NCI-H1417 treated with DMSO at 0.1 percent for 48 hours (cell line): ENCODE measurements around the gene CCNO.

Experiments used
- DNase-seq: peaks from one replicate; lab custom pipeline; 2025; lab: John Stamatoyannopoulos, UW

CCNO gene, protein sequence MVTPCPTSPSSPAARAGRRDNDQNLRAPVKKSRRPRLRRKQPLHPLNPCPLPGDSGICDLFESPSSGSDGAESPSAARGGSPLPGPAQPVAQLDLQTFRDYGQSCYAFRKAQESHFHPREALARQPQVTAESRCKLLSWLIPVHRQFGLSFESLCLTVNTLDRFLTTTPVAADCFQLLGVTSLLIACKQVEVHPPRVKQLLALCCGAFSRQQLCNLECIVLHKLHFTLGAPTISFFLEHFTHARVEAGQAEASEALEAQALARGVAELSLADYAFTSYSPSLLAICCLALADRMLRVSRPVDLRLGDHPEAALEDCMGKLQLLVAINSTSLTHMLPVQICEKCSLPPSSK

DNA sequence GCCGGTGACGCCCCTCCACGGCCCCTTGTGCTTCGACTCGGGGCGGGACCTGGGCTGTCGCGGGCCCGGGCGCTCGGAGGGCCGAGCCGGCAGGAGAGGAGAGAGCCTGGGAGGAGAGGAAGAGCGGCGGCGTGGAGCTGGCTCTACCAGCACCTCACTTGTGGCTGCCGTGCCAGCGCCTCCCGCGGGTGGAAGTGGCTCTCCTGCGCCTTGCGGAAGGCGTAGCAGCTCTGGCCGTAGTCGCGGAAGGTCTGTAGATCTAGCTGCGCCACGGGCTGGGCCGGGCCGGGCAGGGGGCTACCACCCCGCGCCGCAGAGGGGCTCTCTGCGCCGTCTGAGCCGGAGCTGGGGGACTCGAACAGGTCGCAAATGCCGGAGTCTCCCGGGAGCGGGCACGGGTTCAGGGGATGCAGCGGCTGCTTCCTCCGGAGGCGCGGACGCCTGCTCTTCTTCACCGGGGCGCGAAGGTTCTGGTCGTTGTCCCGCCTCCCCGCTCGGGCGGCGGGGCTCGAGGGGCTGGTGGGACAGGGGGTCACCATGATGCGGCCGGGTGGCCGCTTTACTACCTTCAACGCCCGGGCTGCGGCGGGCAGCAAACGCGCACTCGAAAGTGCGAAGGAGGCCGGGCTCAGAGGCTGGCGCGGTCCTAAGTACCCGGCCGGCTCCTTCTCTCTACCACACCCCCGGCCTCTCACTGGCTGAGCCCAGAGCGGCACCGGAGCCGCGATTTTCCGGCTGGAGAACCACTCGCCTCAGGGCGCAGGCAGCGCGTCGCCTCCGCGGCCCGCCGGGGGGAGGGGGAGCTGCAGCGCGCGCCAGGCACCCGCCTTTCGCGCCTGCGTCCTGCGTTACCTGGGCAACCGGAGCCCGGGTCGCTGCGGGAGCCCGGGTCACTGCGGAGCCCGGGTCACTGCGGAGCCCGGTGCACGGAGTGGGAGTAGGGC is at the start of gene CCNO:
Gene CCNO, minus strand, starts transcription at position 624 of the 944 bp plus-strand sequence. Its CDS starts 85 bp downstream, at position 539.
- peak; percentile 35 for DNase-seq

DNA sequence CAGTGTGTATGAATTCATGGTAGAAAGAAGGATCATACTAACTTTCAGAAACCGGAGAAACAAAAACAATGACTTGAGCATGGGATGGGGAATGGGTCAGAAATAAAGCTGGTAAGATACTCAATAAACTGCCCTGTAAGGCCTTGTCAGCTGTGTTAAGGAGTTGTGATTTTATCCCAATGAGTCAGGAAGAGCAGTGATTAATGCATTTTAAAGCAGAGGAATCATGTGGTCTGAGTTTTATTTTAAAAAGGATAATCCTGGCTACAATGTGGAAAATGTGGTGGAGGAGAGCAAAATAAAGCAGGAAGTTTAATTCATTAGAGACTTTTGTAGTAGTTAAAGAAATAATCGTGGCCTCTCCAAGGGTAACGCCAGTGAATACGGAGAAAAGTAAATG is 45.4 kb upstream of the CCNO start:
- no peak for DNase-seq

DNA sequence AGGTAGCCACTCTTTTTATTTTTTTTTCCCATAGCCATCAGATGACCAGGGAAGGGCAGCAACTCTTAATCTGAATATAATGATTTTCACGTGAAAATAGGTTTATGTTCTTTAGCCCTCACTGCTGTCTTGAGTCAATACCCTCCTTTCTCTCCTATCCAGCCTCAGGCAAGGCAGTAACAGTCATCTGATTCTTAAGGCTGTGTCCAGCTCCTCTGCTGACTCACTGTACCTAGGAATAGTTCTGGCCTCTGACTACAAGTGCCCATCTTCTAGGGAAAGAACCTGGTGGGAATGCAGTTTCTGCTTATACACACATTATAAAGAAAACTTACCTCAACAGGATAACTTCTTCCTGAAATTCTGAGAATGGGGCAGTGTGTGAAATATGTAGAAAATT is 43.4 kb upstream of the CCNO start:
- no peak for DNase-seq

DNA sequence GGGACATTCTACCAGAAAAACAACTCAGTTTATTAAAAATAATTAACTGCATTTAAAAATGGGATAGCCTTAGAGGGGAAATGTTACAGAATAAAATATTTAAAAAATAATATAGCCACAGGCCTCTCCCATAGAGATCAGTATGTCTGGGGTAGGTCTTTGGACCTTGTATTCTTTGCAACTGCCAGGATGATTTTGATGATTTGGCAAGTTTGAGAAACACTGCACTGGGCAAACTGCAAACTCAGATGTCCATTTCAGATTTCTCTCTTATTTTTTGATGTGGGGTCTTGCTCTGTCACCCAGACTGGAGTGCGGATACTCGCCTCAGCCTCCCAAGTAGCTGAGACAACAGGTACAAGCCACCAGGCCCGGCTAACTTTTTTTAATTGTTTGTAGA is 24.9 kb upstream of the CCNO start:
- DNase-seq: no peak

DNA sequence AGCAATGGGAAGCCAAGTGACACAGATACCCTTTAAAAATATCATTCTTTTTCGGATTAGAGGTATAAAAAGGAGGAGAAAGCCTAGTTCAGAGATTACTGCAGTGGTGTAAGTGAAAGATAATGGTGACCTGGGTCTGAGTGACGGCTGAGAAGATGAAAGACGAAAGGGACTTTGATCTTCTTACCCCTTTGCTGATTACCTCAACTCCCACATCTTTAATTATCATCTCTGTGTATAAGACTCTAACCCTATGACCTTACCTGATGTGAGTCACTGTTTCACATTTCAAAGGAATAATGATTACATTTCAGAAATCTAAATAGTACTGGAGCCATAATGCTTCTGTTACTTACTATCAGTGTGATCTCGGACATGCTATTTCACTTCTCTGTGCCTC is 21.4 kb upstream of the CCNO start:
- no peak for DNase-seq

DNA sequence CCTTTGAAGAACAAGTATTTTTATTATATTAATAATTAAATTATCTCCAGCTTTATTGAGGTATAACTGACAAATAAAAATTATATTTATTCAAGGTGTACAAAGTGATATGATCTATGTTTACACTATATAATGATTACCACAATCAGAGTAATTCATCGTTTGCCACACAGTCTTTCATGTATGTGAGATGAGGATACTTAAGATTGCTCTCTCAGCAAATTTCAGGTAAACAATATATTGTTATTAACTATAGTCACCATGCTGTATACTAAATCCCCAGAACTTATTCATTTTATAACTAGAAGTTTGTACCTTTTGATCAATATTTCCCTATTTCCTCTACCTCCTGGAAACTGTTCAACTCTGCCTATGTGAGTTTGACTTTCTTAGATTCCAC is 16.7 kb upstream of the CCNO start:
- no peak for DNase-seq

DNA sequence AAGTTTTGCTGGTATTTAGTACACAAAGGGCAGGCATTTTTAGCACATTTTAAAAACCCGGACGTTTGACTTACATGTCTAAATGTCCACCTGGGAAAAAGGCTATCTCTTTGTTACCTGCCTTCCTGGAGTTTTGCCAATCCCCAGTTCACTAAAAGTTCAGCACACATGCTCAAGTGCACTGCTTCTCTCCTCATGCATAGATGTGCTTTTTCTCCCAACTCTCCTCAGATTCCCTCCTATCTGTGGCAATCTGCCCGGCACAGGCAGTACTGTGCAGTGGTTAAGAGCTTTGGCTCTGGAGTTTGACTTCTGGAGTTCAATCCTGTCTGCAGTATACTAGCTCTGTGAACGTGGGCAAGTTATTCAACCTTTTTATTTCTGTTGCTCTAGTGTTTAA is 8.3 kb upstream of the CCNO start:
- no peak for DNase-seq

DNA sequence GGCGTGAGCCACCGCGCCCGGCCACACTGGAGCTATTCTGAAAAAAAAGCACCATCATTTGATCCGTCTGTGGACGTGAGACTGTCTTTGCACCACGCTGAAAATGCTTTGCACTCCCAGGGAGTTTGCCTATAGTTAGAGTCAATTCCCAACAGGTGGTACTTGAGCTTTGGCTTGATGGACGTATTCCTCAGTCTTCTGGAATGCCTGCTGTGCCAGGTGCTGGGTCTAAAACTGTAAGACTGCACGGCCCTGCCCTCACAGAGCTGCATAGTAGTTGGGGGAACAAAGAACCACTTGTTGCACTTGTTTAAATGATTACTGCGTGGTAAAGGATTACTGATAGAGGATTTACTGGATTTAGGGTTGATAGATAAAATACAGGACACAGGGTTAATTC is 3.4 kb upstream of the CCNO start:
- no peak for DNase-seq

DNA sequence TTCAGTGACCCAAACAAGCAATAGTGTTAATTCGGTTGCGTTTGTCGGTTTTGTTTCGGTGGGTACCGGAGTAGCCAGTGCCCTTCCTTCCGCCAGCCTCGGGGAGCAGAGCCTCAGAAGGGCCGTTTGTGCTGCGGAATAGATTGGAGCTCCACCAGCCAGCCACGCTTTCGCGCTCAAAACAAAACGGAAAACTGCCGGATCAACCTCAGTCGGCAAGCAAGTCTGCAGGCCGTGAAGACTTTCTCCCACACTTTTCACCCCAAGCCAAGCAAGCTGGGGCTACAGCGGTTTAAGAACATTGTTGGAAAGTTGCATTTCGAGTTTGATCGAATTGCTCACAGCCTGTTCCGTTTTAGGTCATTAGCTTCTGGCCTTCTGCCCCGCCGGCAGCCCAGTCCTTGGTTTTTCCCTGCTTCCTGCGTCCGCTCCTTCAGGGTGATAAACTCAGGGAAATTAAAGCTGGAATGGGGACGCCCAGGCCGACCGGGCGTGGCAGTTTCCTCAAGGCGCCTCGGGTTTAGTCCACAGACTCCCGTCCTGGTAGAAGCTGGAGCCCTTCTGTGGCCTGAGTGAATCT is 803 bp upstream of the CCNO start:
- no peak for DNase-seq

DNA sequence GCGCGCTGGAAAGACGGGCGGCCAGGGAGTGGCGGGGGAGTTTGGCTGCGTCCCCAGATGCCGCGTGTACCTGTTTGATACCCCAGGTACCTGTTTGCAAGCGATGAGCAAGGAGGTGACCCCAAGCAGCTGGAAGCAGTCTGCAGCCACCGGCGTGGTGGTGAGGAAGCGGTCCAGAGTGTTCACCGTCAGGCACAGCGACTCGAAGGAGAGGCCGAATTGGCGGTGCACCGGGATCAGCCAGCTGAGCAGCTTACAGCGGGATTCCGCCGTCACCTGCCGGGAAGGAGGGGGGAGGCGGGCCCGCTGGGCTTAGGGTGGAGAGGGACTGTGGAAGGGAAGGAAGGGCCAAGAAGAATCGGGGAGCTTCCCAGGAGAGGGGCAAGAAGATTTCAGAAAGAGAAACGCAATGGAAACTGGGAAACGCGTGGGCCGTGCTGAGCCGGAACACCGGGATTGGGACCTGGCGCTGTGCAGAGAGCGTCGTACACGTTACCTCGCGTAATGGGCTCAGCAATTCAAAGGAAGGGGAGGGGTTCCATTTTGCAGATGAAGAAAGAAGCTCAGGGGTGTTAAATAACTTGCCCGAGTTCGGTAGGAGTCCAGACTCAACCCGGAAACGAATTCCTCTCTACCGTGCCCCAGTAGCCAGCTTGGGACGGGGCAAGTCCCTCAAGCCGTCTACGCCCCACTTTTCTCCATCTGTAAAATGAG is 980 bp downstream of the CCNO start:
- no peak for DNase-seq

DNA sequence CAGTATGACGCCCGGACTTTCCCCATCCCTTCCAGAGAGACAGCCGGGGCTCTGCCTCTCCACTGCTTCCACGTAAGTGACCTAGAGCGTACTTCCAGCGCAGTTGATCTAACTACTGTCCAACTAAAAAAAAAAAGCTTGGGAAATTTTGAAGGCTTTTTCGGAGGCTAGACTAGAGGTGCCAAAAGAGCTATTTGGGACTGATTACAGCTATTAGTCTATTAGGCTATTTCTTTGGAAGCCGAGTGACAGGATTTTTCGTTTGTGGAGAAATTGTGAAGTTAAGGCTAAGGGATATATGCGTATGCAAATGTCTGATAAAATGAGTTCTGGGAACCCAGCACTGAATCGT is 1.5 kb downstream of the CCNO start:
- DNase-seq: no peak

DNA sequence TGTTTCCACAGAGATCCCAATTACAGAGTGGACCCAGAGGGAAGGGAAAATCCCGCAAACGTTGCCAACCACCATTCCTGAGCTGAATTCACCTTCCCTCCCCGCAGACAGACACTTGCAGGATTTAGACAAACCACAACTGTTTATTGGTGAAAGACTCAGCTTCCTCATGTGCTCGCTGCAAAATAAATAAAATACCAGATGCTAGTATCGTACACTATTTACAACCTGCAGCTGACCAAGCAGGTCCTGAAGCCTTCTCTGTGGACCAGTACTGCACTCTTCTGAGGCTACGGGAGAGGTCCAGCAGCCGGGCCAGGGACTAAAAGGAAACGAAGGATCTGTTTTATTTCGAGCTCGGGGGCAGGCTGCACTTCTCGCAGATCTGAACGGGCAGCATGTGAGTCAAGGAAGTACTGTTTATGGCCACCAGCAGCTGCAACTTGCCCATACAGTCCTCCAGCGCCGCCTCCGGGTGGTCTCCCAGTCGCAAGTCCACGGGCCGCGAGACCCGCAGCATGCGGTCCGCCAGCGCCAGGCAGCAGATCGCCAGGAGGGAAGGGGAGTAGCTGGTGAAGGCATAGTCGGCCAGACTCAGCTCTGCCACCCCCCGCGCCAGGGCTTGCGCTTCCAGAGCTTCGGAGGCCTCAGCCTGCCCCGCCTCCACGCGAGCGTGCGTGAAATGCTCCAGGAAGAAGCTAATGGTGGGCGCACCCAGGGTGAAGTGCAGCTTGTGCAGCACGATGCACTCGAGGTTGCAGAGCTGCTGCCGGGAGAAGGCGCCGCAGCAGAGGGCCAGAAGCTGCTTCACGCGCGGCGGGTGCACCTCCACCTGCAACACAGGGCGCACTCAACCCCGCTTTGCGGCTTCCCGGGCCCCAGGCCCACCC is 2.1 kb downstream of the CCNO start:
- no peak for DNase-seq

DNA sequence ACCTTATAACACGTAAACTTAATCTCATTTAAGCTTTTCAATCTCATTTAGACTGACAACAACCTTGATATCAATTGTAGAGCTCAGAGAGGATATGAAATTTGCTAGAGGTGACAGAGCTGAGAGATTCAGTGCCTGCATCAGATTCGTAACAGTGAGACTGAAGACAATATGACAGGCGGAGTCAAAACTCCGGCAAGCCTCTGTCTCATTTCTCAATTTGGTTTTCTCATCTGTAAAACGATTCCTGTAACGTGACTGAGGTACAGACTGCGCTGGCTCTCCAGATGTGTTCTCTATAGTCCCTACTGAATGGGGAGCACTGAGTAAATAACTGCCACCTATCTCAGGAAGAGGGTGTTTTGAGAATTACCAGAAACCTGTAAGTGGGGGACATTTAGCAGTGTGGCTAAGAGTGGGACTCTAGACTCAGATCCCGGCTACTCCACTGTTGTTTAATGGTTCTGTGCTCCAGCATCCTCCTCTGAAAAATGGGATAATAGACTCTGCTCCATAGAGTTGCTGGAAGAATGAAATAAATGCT is 3.2 kb downstream of the CCNO start:
- DNase-seq: no peak

DNA sequence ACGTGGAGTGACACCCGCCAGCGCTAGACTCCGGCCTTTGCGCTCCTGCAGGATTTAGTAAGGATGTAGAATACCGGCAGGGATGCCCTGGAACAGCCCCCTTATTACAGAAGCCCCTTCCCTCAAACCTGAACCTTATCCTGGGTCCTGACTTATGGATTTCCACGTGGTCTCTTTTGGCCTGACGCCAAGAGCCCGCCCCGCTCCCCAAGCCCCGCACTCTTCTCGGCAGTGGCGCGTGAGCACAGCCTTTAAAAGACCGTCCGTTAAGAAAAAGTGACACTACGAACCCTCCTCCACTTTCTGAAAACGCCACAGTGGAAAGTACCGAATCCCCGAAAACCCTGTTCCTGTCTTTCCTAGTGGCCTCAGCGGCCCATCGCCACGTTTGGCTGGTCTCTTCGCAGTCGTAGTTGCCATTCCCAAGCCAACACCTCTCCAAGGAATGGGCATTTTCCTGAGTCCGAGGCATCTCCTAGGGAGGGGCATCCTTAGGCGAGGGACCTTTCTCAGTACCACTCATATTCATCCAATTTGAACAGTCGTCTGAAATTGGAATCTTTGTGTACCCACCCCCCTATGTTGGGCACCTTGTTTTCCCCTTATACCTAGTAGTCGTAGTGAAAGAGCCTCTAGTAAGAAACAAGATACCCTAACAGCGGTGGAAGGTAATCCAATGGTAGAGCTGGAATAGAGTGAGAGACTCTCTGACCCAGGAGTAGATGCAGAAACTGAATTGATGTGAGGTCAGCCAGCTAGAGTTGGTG is 5.6 kb downstream of the CCNO start:
- no peak for DNase-seq

DNA sequence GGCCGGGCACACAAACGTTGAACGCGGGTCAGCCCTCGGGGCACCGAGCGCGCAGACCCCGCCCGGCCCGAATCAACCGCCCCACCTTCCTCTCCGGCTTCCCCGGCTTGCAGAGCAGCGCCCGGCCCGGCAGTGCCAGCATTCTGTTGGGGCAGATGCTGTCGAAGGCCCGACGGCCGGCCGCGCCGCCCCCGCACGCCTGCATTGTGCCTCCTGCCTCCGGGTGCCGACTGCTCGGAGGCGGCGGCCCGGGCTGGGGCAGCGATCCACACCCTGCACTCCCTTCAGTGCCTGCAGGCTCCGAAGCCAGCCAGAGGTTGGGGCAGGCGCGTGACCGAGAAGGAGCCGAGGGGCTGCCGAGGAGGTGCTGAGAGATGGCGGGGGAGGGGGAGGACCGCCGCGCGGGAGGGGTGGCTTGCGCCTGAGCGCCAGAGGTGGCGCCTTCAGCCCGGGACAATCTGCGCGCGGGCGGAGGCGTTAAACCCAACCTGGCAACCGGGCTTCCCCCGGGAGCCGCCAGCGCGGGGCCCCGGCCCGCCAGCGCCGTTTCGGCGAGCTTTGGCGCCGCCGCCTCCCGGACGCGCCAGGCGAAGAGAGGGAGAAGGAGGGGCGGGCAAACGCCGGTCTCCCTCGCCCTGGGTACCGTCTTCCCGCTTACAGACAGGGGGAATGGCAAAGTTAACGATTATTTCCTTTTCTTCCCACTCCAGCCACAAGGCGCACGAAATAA is 6.3 kb downstream of the CCNO start, which contains the start of gene MCIDAS:
Gene MCIDAS, minus strand, starts transcription at position 382 of the 730 bp plus-strand sequence. Its CDS starts 177 bp downstream, at position 205.
- DNase-seq: no peak

DNA sequence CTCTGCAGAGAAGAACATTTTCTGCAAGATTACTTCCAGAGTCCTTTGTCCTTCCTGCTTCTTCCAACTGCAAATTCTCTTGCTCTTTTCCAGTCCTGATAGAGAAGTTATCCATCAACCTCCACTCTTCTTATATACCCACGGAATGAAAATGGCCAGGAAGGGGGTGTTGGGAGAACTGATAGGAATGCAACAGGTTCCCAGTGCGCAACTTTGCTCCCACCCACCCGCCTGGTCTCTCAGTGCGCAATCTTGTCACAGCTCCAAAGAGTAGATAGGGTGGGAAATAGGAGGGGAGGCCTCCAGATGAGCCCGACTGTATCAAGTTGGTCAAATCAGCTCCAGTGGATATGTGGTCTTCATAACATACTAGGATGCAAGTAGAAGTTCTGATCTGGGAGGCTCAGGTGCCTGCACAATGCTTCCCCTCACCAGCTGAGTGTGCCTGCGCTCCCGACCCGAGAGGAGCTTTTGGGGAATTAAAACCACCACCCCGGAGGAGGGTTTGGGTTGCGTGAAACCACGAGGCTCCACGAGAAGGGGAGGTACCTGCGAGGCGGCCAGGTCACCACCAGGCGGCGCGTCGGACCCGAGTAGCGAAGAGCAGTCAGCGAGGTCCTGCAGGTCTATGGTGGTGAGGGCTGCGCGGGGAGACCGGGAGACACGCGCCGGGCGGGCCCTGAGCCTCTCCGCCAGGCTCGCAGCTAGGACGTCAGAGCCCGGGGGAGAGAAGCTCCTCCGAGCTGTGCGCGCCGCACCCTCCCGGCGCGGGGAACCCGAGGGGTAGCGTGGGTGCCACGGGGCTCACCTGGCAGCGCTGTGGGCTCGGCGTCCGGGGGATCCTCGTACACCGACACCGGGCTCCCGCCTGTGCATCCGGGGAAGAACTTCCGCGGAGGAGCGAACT is 7.1 kb downstream of the CCNO start:
- no peak for DNase-seq

DNA sequence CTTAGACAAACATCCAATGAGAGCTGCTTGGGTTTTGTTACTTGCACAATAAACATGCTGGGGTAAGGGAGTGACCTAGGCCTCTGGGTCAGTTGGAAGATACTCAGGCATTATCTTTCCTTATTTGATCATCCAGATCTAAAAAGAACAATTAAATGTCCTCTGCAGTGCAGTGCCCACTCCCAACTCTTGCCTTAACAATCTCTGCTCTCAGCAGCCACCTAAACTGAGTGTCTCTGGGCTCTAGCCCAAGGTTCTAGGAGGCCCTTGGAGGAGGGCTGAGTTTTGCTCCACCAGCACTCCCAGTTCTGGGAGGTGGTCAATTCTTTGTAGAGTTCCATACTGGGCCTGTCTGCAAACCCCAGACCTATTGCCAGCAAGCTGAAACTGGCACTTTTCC is 8.1 kb downstream of the CCNO start:
- no peak for DNase-seq

DNA sequence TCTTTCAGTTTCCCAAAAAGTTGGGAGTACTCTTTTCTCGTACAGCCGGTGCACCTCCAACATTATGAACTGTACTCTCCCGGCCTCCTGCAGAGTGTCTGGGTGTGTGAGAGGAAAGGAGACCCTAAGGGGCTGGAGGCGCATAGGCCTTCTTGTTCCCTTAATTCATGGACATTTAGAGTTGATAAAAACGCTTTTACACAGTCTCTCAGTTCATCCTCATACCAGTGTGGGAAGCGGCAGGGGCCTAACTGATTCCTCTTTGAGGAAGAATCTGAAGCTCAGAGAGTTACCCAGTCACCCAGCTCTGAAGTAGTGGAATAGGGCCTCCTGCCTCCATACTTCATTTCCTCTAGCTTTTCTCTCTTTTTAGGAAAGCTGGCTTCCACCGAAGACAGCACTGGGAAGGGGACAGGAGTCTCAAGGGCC is 9.6 kb downstream of the CCNO start:
- no peak for DNase-seq
